ENCODE data around the gene TP53INP2. TPM values are rescaled to one million over a fixed set of nuclear protein-coding genes. Genes with fewer than 3 reads are reported as not detected.
A peak's percentile ranks its signal among the peaks of the same experiment; 100 is the strongest.

TP53INP2 gene
- total and polyA plus RNA-seq, 9 of the 15 experiments (the other 6 are each of a cell fraction or from before 2014, with no cell fraction given) = 0.43 to 5.0 (median 1.3) TPM

GRCh38 chr20:34676642-34677373 lies 27.3 kb upstream of the TP53INP2 start, which contains the start of gene PIGU (continued):
- no peak for TF ChIP-seq SMARCA4 (IDR thresholded peaks at IDR 0.05)
- peak; percentile 99 for TF ChIP-seq SAP30 (IDR thresholded peaks at IDR 0.05; ENCODE audit: borderline replicate concordance, insufficient read depth, low read depth, low read length, poor library complexity, severe bottlenecking)
- TF ChIP-seq CLOCK (CRISPR knock-in tag; IDR thresholded peaks at IDR 0.05; ENCODE audit: borderline replicate concordance) = no peak
- TF ChIP-seq CREB1 (IDR thresholded peaks at IDR 0.05) = peak; percentile 97
- peak; percentile 98 for TF ChIP-seq CREB1 (CRISPR knock-in tag; IDR thresholded peaks at IDR 0.05)
- no peak for TF ChIP-seq ARNT (IDR thresholded peaks at IDR 0.05)
- no peak for TF ChIP-seq HES1 (IDR thresholded peaks at IDR 0.05; ENCODE audit: low read depth)
- peak; percentile 99 for TF ChIP-seq VEZF1 (CRISPR knock-in tag; IDR thresholded peaks at IDR 0.05)
- TF ChIP-seq ILK (tag; IDR thresholded peaks at IDR 0.05; ENCODE audit: borderline replicate concordance, low read depth) = no peak
- TF ChIP-seq CREB3 (tag; conservative IDR thresholded peaks at IDR 0.05; ENCODE audit: low read depth) = no peak
- no peak for TF ChIP-seq ARID3B (CRISPR knock-in tag; IDR thresholded peaks at IDR 0.05; ENCODE audit: borderline replicate concordance)
- TF ChIP-seq ZNF197 (CRISPR knock-in tag; IDR thresholded peaks at IDR 0.05; ENCODE audit: low read depth) = peak; percentile 75; the same call in 1 of the 2 replicates
- TF ChIP-seq KLF13 (tag; IDR thresholded peaks at IDR 0.05; ENCODE audit: borderline replicate concordance, low read depth) = 0 out of 2 replicates have a peak, but pooled peaks have one; percentile 54
- no peak for TF ChIP-seq TGIF2 (CRISPR knock-in tag; IDR thresholded peaks at IDR 0.05)
- no peak for TF ChIP-seq HMG20B (CRISPR knock-in tag; IDR thresholded peaks at IDR 0.05)
- TF ChIP-seq HIVEP1 (CRISPR knock-in tag; IDR thresholded peaks at IDR 0.05) = no peak
- TF ChIP-seq SIN3B (IDR thresholded peaks at IDR 0.05; ENCODE audit: low read depth) = peak; percentile 92
- TF ChIP-seq SOX6 (IDR thresholded peaks at IDR 0.05) = no peak; the same call in 1 of the 2 replicates
- 0 out of 2 replicates have a peak, but pooled peaks have one; percentile 49 for TF ChIP-seq NFRKB (IDR thresholded peaks at IDR 0.05; ENCODE audit: low read depth)
- no peak for TF ChIP-seq RBM14 (IDR thresholded peaks at IDR 0.05; ENCODE audit: borderline replicate concordance, insufficient read depth, low read depth, low read length)
